HepG2 (cell line): ENCODE data around the gene RELL1. TPM values are rescaled to one million over a fixed set of nuclear protein-coding genes. Genes with fewer than 3 reads are reported as not detected.

Experiments
- ATAC-seq: fragments of 200-7000 bp; cut with Tn5 transposase; 3 replicates; pipeline ENCODE4 v1.9.1; 2020; ENCODE audit warnings: mild to moderate bottlenecking, moderate library complexity
- BruUV-seq: library from RNA; stranded (reverse); fragments of 400-500 nt; replicated peaks from 2 replicates; lab custom pipeline; 2021; lab: Mats Ljungman, UMichigan
- CTCF ChIA-PET: fragments of 300-600 bp; formaldehyde crosslinking; extraction: SDS; loops from one replicate; lab custom pipeline; 2021; ENCODE audit warnings: low total read pairs, inconsistent platforms, low intra/inter-chr PET ratio; lab: Yijun Ruan, JAX
- POLR2A ChIA-PET: fragments of 350-600 bp; sonication (Branson Sonifier 250); formaldehyde crosslinking; loops from one replicate; lab custom pipeline; 2020; ENCODE audit warnings: antibody characterized with exemption, inconsistent platforms; lab: Yijun Ruan, JAX
- DNase-seq: peaks from one replicate; pipeline ENCODE4 v3.0.0-alpha.2; 2015; ENCODE audit warnings: low spot score
- FAIRE-seq: peaks from 3 replicates; lab custom pipeline; 2011; peaks lifted over from hg19 to GRCh38; lab: Jason Lieb, UNC
- H2AFZ ChIP-seq: one replicate; pipeline ENCODE4 v1.6.1; 2011; ENCODE audit warnings: low read length, inconsistent platforms
- H3K27ac ChIP-seq: fragments of 300-600 bp; 3 replicates; pipeline ENCODE4 v1.8.0; 2011; ENCODE audit warnings: mixed run types, mild to moderate bottlenecking, mixed read lengths, low read length, inconsistent platforms; ENCODE audit not compliant: insufficient read depth; ENCODE audit errors: extremely low read length
- H3K27me3 ChIP-seq, 2 experiments: fragments of 200-600 bp in 1 of 2; 2 replicates in 1 of 2; 3 replicates in 1 of 2; pipeline versions ENCODE4 v1.6.0 to v1.8.0; 2011; ENCODE audit warnings: low read length in 2 of 2, mild to moderate bottlenecking in 2 of 2, moderate library complexity in 2 of 2, inconsistent platforms in 1 of 2; ENCODE audit not compliant: insufficient read depth in 2 of 2, control insufficient read depth in 1 of 2
- H3K36me3 ChIP-seq, 2 experiments: fragments of 200-600 bp in 1 of 2; replicated peaks in 1 of 2; 2 replicates in 1 of 2; 3 replicates in 1 of 2; pipeline versions ENCODE4 v1.5.1 to v1.8.0; 2011; ENCODE audit warnings: low read length in 2 of 2, inconsistent platforms in 1 of 2; ENCODE audit not compliant: insufficient read depth in 2 of 2, control insufficient read depth in 1 of 2
- H3K4me1 ChIP-seq: 2 replicates; pipeline ENCODE4 v1.5.1; 2012; ENCODE audit warnings: low read length, inconsistent platforms; ENCODE audit not compliant: insufficient read depth
- H3K4me2 ChIP-seq: 2 replicates; pipeline ENCODE4 v1.6.0; 2011; ENCODE audit warnings: low read depth, low read length, inconsistent platforms
- H3K4me3 ChIP-seq, 3 experiments: fragments of 200-600 bp in 1 of 3; sonication (generic), shearing (Covaris generic) in 1 of 3; replicated peaks in 1 of 3; 2 replicates each; pipeline ENCODE4 v1.5.1; 2011 to 2016; ENCODE audit warnings: low read length in 3 of 3, inconsistent platforms in 2 of 3, low read depth in 2 of 3, mild to moderate bottlenecking in 2 of 3, control low read depth in 1 of 3, mixed read lengths in 1 of 3; ENCODE audit not compliant: insufficient read depth in 1 of 3
- H3K79me2 ChIP-seq: one replicate; pipeline ENCODE4 v1.6.1; 2011; ENCODE audit warnings: low read length, inconsistent platforms; ENCODE audit not compliant: insufficient read depth
- H3K9ac ChIP-seq: 2 replicates; pipeline ENCODE4 v1.6.0; 2011; ENCODE audit warnings: mild to moderate bottlenecking, low read depth, low read length, inconsistent platforms; ENCODE audit not compliant: insufficient read depth
- H3K9me3 ChIP-seq: 2 replicates; pipeline ENCODE4 v1.5.1; 2012; ENCODE audit warnings: mild to moderate bottlenecking, low read length
- H4K20me1 ChIP-seq: 2 replicates; pipeline ENCODE4 v1.6.0; 2011; ENCODE audit warnings: inconsistent platforms, mild to moderate bottlenecking, low read length, moderate library complexity; ENCODE audit not compliant: insufficient read depth
- FOXP1 ChIP-seq, 2 experiments: fragments of 450-650 bp in 1 of 2; IDR thresholded peaks; 2 replicates each; pipeline ENCODE4 v1.6.1; 2017 to 2018; ENCODE audit warnings: antibody characterized with exemption in 1 of 2
- GLI4 ChIP-seq: sonication (generic); formaldehyde crosslinking; IDR thresholded peaks from 2 replicates; pipeline ENCODE4 v1.5.1; 2020; ENCODE audit warnings: missing genetic modification reagents, mild to moderate bottlenecking, moderate library complexity, borderline replicate concordance
- HNF4A ChIP-seq: sonication (generic); formaldehyde crosslinking; IDR thresholded peaks from 2 replicates; pipeline ENCODE4 v1.4.0; 2020; ENCODE audit warnings: missing genetic modification reagents
- MED1 ChIP-seq: sonication (generic); formaldehyde crosslinking; IDR thresholded peaks from 2 replicates; pipeline ENCODE4 v1.4.0; 2020; ENCODE audit warnings: missing genetic modification reagents
- MEIS2 ChIP-seq: sonication (generic); formaldehyde crosslinking; IDR thresholded peaks from 2 replicates; pipeline ENCODE4 v1.9.0; 2021; ENCODE audit warnings: mild to moderate bottlenecking, missing genetic modification reagents
- RARA ChIP-seq: IDR thresholded peaks from 2 replicates; pipeline ENCODE4 v1.6.1; 2016; ENCODE audit warnings: missing genetic modification reagents, missing compliant biosample characterization
- RXRB ChIP-seq: IDR thresholded peaks from 2 replicates; pipeline ENCODE4 v1.6.1; 2016; ENCODE audit warnings: borderline replicate concordance, missing genetic modification reagents, missing compliant biosample characterization
- SMC3 ChIP-seq: IDR thresholded peaks from 2 replicates; pipeline ENCODE4 v1.6.1; 2011; ENCODE audit warnings: low read length, improper control_type of control experiment
- SSRP1 ChIP-seq: IDR thresholded peaks from 2 replicates; pipeline ENCODE4 v1.6.1; 2016; ENCODE audit warnings: control low read depth
- TCF7L2 ChIP-seq: IDR thresholded peaks from 2 replicates; pipeline ENCODE4 v1.6.1; 2011; ENCODE audit warnings: mild to moderate bottlenecking, low read depth, low read length, moderate library complexity
- ZBTB2 ChIP-seq: sonication (generic); formaldehyde crosslinking; IDR thresholded peaks from 2 replicates; pipeline ENCODE4 v1.8.0; 2022; ENCODE audit warnings: low read depth, missing genetic modification reagents
- ZFP1 ChIP-seq: IDR thresholded peaks from 2 replicates; pipeline ENCODE4 v1.6.1; 2016
- ZMAT5 ChIP-seq: sonication (generic); formaldehyde crosslinking; IDR thresholded peaks from 2 replicates; pipeline ENCODE4 v1.5.0; 2020; ENCODE audit warnings: mild to moderate bottlenecking, low read depth, missing genetic modification reagents, borderline replicate concordance
- ZNF646 ChIP-seq: sonication (generic); formaldehyde crosslinking; IDR thresholded peaks from 2 replicates; pipeline ENCODE4 v1.9.0; 2021; ENCODE audit warnings: mild to moderate bottlenecking, missing genetic modification reagents
- WGBS: methylation state at CpG from one replicate; pipeline ENCODE4 v1.1.6; 2017; ENCODE audit warnings: low lambda C conversion rate; 5-methylcytosine and 5-hydroxymethylcytosine counted together
- in situ Hi-C: cut with HindIII; loops from 2 replicates; pipeline ENCODE4 v1.10.0; 2017; ENCODE audit warnings: low pct_unique_long_range_greater_than_20kb; ENCODE audit not compliant: extremely low pct_ligation_motif_present
- intact Hi-C: fragments of 100-400 bp; cut with micrococcal nuclease; formaldehyde crosslinking; loops from one replicate; pipeline ENCODE4 v1.10.0; 2022; ENCODE audit not compliant: unreplicated experiment
- polyA plus RNA-seq, 8 experiments: library from polyadenylated mRNA; depleted of rRNA in 3 of 8; stranded (reverse) in 7 of 8; unstranded in 1 of 8; fragments of >200 nt; fragmentation: Illumina TruSeq in 4 of 8; extraction: Trizol in 4 of 8; gene quantifications; 2 replicates each; pipeline versions ENCODE4 v1.2.1 to v1.2.3, GENCODE V29; 2011 to 2016; ENCODE audit warnings: low read depth in 4 of 8, missing spikeins in 1 of 8, mixed read lengths in 1 of 8; ENCODE audit not compliant: insufficient read depth in 1 of 8
- total RNA-seq, 5 experiments: library from RNA; depleted of rRNA; stranded (reverse); fragments of >200 nt; fragmentation: Illumina TruSeq; extraction: Trizol; gene quantifications; 2 replicates each; pipeline ENCODE4 v1.2.3, GENCODE V29; 2016; ENCODE audit warnings: low read depth in 1 of 5

The RELL1 gene
- total and polyA plus RNA-seq, 2 of the 13 experiments (the other 11 are each of a cell fraction or from before 2014, with no cell fraction given): 8.4 to 58.4 TPM

- TF ChIP-seq ZBTB2 (CRISPR knock-in tag): no peak
- TF ChIP-seq SMC3: peak; percentile 75
- TF ChIP-seq MED1: 0 out of 2 replicates have a peak, but pooled peaks have one; percentile 13
- TF ChIP-seq RXRB (CRISPR knock-in tag): peak; percentile 56; the same call in 1 of the 2 replicates
- peak; percentile 37; the same call in 1 of the 2 replicates for TF ChIP-seq ZFP1 (CRISPR knock-in tag)
- TF ChIP-seq RARA (CRISPR knock-in tag): peak; percentile 36; the same call in 1 of the 2 replicates
- TF ChIP-seq HNF4A (CRISPR knock-in tag): peak; percentile 85
- no peak for TF ChIP-seq GLI4 (CRISPR knock-in tag)
- TF ChIP-seq ZMAT5 (CRISPR knock-in tag): no peak
- TF ChIP-seq FOXP1 (IDR thresholded peaks at IDR 0.05): no peak
- 0 out of 2 replicates have a peak, but pooled peaks have one; percentile 11 for TF ChIP-seq FOXP1 (CRISPR knock-in tag; IDR thresholded peaks at IDR 0.05)
- TF ChIP-seq, all 625 proteins: peak for 59
Measured at GRCh38 chr4:37682701-37683401, 3.3 kb downstream of the RELL1 start (continued).

- FAIRE-seq (no peak), ATAC-seq (no peak), DNase-seq (no peak)
- H3K79me2 ChIP-seq: peaks cover 82% of the 10 kb centered on the region
- BruUV-seq: no TSS peak
- in situ Hi-C loops: no loop called here
- H3K4me2 ChIP-seq: no peak overlapping the region
- H3K36me3 ChIP-seq: peaks cover 3 to 4% of the 10 kb centered on the region in 2 experiments; a peak in 1 of 5 replicates
- ChIA-PET POLR2A (no interaction called here), CTCF (no interaction called here)
- WGBS: 94% methylated on average over 1 of the region's 1 CpG
- H2AFZ ChIP-seq: no peak overlapping the region
- no peak overlapping the region for H3K27ac ChIP-seq
- no peaks in the 10 kb centered on the region for H3K27me3 ChIP-seq
- intact Hi-C loops: loop anchor here (5.0 to 10.0 kb wide), 2 partner anchors 33 to 985 kb away; partner anchors contain the start of gene KLF3
- H3K4me3 ChIP-seq: no peak overlapping the region
- no peaks in the 10 kb centered on the region for H4K20me1 ChIP-seq
- H3K4me1 ChIP-seq: peaks cover 55% of the 10 kb centered on the region
- no peak overlapping the region for H3K9ac ChIP-seq
- H3K9me3 ChIP-seq: no peaks in the 10 kb centered on the region
- TF ChIP-seq MEIS2 (CRISPR knock-in tag): no peak
- no peak for TF ChIP-seq SSRP1 (CRISPR knock-in tag)
- TF ChIP-seq TCF7L2: no peak
- no peak for TF ChIP-seq ZNF646 (CRISPR knock-in tag)
Measured at GRCh38 chr4:37680089-37680488, 6.1 kb downstream of the RELL1 start.
